VCaP (cell line): ENCODE measurements around the gene CAPN3.

Source experiments
- H3K27ac ChIP-seq: fragments of 450-650 bp; 2 replicates; pipeline ENCODE4 v1.5.1; 2017
- CTCF ChIP-seq: fragments of 450-650 bp; conservative IDR thresholded peaks from 2 replicates; pipeline ENCODE4 v1.5.1; 2017; ENCODE audit warnings: mild to moderate bottlenecking, moderate library complexity

CAPN3 gene

GRCh38 chr15:42444415-42445063 is 85.2 kb downstream of the CAPN3 start:
- no peak for TF ChIP-seq CTCF
- H3K27ac ChIP-seq = no peak overlapping the region

DNA sequence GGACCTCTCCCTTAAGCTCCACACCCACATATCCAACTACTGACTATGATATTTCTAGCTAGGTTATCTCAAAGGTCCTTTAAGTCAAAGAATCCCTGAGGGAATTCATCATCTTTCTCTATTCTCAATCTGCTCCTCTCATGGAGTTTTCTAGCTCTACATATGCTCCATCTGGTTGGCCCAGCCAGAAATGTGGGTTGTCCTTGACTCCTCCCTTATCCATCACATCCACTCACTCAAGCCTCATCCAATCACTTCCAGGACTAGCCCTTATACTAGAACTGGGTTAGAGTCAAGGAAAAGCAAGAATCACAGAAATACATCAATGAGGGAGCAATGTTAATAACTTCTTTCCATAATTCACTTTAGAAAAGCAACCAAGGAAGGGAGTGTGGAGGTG is 86.2 kb downstream of the CAPN3 start:
- no peak for TF ChIP-seq CTCF
- H3K27ac ChIP-seq = no peak overlapping the region

DNA sequence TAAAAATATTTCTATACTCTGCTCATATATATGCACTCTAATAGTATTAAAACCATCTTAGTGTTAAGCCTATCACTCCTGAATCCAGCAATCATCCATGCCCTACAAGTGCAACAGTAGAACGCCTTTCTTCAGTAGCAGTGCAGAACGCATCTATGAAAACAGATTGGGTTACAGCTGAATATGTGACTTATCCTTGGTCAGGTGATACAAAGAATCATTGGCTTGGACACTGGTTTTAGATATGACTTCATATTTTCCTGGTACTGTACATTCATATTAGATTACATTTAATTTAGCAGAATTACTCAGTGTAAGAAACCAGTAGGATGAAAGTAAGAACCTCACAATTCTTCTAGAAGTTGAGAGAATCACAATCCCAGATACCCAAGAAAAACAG is 88.3 kb downstream of the CAPN3 start:
- TF ChIP-seq CTCF = no peak
- no peak overlapping the region for H3K27ac ChIP-seq

GRCh38 chr15:42448281-42448680 is 89.0 kb downstream of the CAPN3 start:
- no peak overlapping the region for H3K27ac ChIP-seq
- TF ChIP-seq CTCF = no peak

DNA sequence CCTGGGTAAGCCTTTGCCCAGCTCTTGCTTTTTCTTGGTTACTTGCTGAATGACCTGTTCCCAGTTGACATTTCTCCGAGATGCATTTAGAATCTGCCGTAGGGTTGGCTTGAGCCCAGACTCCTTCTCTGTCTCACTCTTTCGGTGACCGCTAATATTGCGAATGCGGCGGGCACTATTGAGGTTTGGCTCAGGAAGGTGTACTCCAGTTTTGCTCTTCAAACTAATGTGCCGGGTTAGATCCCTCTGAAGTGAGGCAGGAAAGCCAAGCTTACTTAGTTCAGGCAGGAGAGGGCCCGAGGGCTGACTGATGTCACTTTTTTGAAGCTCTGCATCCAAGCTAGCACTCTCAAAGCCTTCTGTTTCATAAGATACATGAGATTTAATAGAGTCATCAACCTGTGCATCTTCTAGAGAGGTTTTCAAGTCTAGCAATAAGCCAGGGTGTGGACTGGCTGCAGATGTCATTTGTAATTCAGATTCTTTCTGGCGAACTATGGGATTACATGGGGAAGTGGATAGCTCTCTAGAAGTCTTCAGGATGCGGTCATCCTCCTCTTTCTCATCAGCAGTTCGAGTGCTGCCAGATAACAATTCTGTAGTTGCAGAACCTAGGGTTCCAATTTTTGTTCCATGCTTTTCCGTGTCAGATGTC is 90.6 kb downstream of the CAPN3 start:
- no peak overlapping the region for H3K27ac ChIP-seq
- no peak for TF ChIP-seq CTCF

GRCh38 chr15:42450425-42450790 is 91.1 kb downstream of the CAPN3 start:
- H3K27ac ChIP-seq = no peak overlapping the region
- TF ChIP-seq CTCF = no peak

DNA sequence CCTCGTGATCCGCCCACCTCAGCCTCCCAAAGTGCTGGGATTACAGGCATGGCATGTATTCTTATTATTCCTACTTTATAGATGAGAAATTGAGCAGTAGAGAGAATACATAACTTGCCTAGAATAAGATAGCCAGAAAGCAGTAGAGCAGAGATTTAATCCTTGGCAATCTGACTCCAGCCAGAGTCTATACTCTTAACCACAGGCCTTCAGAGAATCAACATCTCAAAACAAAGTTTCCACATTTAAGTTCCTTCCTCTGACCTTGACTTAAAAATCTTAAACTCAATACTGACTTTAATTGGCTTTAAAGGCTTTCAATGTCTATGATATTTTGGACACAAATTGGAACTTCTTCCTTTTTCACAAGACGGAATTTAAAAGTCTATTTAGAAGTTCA is 94.5 kb downstream of the CAPN3 start:
- no peak for TF ChIP-seq CTCF

More for the DNA sequence above, 94.5 kb downstream of the CAPN3 start:
- H3K27ac ChIP-seq = no peak overlapping the region
